Forelimb muscle (tissue), 1 donor: ENCODE data around the gene WNT3A. TPM values are rescaled to one million over a fixed set of nuclear protein-coding genes. Genes with fewer than 3 reads are reported as not detected.
"Not testable (repeated sequence)": the region's sequence is repeated elsewhere in the genome, so short reads cannot be mapped to it uniquely, and the experiment has no call there.

Experiments
- DNase-seq: peaks from one replicate; pipeline ENCODE4 v3.0.0-alpha.2; 2013; ENCODE audit warnings: low read depth
- polyA plus RNA-seq: library from polyadenylated mRNA; unstranded; fragments of 120-200 nt; gene quantifications from one replicate; pipeline ENCODE4 v1.2.1, GENCODE V29; 2013; ENCODE audit not compliant: insufficient read length

The WNT3A gene
- polyA plus RNA-seq, 1 donor = not detected

GRCh38 chr1:228011721-228012311, 5.0 kb downstream of the WNT3A start:
- no peak for DNase-seq

- DNase-seq = no peak
Measured at GRCh38 chr1:228012555-228012954, 5.8 kb downstream of the WNT3A start.

DNA sequence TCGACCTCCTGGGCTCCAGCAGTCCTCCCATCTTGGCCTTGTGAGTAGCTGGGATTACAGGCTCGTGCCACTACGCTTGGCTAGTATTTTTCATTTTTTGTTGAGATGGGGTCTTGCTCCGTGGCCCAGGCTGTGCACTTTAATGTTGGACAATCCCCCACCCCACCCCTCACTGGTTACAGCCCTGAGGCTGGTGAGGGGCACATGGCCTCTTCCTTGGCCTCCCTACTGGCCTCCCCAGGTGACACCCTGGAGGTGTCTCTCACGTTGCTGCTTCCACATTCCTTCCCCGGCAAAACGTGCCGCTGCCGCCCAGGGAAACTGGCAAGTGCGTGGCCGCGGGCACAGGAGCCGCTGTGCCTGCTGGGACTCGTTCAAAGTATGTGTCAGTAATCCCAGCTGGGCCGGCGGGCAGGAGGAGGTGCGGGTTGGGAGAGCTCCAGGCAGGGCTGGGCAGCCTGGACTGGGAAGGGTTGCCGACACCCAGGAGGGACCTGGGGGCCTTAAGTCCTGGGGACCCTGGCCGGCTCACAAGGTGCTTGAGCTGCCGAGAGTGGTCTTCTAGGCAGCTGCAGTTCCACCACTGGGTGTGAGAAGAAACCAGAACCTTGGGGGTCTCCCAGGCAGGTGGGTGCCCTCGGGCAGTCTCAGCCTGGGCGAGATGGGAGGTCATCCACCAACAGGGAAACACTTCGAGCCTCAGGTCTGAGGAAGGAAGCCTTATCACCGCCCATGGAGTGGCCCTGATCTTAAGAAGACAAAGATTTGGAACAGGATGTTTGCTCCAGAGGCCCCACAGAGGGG, 6.5 kb downstream of the WNT3A start:
- no peak for DNase-seq

DNA sequence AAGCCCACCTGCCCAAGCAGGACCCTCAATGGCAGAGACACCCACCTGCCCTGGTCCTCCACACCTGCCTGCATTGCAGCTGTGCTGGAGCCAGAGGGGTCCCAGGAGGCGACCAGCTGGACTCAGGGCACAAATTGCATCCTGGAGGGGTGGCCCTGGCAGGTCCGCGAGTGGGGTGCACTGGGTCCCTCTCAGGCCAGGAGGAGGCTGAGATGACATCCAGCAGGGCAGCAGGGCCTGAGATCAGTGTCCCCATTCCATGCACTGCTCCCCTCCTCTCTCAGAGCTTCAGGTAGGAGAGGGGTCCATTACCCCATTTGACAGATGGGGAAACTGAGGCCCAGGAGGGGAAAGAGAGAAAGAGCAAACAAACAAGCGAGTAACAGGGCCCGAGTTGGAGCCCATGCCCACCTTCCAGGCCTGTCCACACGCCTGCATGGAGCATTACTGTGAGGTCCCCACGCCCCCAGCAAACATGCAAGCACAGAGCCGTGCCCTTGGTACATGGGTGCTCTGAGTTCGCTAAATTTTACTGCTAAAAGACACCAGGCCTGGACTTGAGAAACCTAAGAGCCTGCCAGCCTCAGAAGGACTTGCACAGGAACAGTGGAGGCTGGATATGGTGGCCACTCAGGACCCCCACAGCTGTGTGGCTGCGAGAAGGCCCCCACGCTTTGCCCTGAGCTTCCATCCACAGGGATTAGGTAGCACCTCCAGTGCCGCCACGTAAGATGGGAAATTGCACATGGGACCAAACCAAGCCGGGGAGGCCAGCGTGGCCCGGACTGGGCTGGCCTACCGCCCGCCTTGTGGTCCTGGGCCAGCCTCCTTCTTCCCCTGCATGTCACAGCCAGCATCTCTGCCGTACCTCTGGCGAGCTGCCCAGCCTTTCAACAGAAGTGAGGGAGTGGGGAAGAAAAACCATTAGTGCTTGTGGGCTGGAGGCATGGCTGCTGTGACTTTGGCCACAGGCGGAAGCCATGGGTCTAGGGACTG, 7.4 kb downstream of the WNT3A start:
- no peak for DNase-seq

- no peak for DNase-seq
Measured at GRCh38 chr1:228015276-228016180, 8.7 kb downstream of the WNT3A start.

DNA sequence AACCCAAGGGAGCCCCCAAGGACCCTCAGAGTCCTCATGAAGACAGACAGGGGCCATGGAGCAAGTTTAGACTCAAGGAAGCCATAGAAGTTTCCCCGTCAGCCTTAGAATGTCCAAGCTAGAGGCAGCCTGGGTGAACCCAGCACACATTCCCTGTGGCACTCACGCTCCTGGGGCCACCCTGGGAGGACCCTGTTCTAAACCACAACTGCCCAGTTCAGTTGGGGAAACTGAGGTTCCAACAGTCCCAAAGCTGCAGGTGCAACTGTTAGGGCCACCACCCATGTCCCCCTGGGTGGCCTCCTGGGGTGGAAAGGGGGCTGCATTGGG, 9.3 kb downstream of the WNT3A start:
- DNase-seq = no peak

- DNase-seq = no peak
Measured at GRCh38 chr1:228016653-228017355, 10.0 kb downstream of the WNT3A start.

- no peak for DNase-seq
Measured at GRCh38 chr1:228017356-228018124, 10.7 kb downstream of the WNT3A start.

GRCh38 chr1:228018125-228018398, 11.3 kb downstream of the WNT3A start:
- no peak for DNase-seq

DNA sequence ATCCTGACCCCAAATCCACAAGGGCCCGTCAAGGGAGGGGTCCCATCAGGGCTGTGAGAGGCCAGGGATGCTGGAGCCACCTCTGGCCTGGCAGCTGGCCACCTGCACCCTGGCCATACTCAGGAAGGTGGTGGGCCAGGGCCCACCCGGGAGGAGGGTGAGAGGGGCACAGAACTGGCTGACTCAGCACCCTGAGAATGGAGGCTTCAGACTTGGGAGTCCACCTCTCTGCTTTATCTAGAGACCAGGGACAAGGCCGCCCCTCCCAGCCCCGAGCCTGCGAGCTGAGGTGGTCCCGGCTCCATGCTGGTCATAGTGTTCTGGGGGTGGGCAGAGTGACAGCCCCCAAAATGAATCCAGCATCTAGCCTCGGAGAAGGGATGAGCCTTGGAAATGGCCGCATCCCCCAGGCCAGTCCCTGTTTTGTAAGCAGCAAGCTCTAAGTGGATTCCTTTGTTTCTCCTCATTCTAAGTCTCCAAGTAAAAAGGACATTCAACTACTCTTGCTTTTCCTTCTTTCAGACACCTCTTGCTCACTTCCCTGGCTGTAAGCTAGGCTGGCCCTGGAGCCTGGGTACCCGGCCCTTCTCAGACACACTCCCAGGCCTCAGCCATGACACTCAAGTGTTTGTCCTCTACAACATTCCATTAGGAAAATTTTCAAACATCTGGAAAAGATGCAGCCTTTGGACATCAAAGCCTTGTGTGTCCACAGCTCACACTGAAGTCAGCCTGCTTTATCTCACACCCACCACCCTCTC, 12.3 kb downstream of the WNT3A start:
- no peak for DNase-seq

GRCh38 chr1:228019722-228020083, 12.9 kb downstream of the WNT3A start:
- DNase-seq = not testable (repeated sequence)

DNA sequence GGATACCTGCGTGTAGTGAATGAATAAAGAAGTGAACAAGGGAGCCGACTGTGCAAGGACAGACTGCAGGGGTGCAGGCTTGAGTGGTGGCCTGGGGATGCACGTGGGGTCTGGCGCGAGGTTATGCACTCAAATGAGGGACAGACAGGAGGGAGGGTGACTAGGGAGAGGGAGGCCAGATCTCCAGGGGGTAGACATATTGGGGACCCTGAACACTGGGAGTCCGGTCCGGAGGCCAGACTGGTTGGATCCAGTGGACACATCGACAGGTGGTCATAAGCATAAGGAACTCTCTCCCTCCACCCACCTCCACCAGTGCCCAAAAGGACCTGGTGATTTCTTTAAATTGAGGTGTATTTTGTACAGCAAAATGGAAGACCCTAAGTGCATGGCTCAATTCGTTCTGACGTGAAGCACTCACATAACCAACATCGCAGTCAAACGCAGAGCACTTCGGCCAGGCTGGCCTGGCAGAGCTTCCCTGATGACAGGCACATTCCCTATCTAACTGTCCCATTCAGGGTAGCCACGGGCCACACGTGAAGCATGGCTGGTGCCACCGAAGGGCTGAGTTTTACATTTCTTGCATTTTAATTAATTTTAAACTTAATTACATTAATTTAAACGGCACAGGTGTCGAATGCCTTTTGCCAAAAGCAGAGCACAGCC, 14.0 kb downstream of the WNT3A start:
- DNase-seq = no peak

DNA sequence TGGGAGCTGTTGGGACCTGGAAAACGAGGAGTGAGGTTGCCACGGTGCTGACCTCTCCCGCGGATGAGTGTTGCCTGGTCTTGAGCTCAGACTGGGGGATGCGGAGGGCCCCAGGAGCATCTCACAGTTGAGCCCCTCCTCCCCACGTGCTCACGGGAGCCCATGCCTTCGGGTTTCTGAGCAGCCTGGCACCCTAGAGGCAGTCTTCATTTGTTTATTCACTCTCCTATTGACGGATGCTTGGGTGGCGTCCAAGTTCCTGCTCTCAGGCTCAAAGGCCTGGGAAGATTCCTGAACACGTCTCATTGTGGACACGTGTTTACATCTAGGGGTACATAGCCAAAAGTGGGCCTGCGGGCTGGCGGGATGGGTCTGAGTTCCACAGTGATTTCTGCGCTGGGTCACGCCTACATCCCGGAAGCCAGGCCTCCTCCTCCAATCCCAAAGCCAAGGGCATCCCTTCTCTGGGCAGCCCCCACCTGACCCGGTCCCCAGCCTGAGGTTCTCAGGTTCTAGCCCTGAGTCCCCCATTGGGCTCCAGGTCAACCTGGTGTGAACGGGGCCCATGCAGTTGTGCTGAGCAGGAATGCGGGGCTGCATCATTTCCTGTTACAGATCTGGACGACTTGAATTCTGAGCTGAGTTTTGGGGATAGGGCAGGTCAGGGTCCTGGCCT, 14.7 kb downstream of the WNT3A start:
- DNase-seq = no peak

DNA sequence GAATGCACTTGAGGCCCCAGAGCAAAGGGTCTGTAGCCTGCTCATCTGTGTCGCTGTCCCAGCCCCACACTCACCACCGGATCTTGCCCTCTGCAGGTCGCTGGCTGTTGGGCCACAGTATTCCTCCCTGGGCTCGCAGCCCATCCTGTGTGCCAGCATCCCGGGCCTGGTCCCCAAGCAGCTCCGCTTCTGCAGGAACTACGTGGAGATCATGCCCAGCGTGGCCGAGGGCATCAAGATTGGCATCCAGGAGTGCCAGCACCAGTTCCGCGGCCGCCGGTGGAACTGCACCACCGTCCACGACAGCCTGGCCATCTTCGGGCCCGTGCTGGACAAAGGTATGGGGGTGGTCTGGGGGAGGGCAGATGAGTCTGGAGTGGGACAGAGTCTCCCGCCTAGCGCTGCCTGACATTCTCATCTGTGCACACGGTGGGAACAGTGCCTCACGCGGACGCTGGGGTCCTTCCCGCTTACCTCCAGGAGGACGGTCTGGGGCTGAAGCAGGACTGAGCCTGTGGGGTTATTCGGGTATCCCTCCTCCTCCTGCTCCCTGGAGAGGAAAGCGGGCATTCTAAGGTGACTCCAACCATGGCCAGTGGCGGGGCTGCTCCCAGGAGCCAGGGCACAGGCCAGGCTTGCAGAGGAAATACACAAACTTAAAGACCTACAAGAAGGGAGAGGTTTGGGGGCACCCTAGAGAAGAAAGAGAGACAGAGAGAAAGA, 15.9 kb downstream of the WNT3A start:
- DNase-seq = no peak

GRCh38 chr1:228023294-228023639, 16.5 kb downstream of the WNT3A start:
- no peak for DNase-seq

DNA sequence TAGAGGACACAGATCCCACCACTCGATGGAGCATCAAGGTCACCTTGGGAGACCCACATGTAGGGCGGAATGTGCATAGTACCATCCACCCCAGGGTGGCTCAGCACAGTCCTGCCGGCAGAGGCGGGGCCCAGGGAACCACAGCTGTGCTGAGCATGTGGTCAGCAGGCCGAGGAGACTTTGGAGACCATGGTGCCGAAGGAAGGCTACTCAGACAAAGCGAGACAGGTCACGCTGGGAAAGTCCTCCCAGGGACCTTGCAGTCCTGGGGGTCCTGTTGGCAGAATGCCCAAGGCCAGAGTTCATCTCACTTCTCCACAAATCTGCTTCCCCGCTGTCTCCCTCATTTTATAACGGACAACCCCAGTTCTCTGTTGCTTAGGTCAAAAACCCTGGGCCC, 22.5 kb downstream of the WNT3A start:
- no peak for DNase-seq

DNA sequence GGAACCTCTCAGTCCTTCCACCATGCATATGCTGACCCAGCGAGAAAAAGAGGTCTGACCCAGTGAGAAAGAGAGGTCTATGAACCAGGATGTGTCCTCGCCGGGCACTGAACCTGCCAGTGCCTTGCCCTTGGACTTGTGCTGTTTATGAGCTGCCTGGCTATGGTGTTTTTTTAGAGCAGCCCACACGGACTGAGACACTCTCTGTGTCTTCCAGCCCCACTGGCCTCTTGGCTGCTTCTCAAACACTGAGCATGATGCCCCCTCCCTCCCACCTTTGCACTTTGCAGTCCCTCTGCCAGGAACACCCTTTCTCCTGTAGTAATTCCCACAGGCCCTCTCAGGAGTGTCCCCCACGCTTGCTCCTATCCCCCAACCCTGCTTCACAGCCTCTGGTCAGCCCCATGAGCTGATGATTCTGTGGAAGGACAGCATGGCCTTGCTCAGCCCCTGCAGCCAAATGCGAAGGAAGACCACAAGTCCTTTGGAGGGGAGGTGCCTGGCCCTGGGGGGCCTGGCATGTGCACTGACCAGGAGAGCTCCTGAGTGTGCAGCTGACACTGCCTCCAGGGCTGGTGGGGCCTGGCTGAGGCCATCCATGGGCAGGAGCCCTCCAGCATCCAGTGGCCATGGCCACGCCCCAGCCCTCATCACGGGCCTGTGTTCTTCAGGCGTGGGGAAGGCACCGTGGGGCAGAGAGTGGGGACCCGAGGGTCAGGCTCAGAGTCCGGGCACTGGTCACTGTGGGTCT, 23.8 kb downstream of the WNT3A start:
- no peak for DNase-seq
